T-helper 2 cell treated with Interferon-gamma antibody and Interleukin-4, amounts not matched to agents 100 ng/mL and 5 ng/mL, for 36 hours (primary cell): ENCODE data around the gene XPNPEP2. TPM values are rescaled to one million over a fixed set of nuclear protein-coding genes. Genes with fewer than 3 reads are reported as not detected.

Experiments
- intact Hi-C: fragments of 100-400 bp; cut with micrococcal nuclease; formaldehyde crosslinking; loops from one replicate; pipeline ENCODE4 v1.15.1; 2023
- total RNA-seq: library from RNA; stranded (reverse); gene quantifications from 2 replicates; pipeline ENCODE4 v1.2.3, GENCODE V29; 2022

XPNPEP2 gene
- total RNA-seq, 1 donor from 2014 or later, result 0.48 TPM

DNA sequence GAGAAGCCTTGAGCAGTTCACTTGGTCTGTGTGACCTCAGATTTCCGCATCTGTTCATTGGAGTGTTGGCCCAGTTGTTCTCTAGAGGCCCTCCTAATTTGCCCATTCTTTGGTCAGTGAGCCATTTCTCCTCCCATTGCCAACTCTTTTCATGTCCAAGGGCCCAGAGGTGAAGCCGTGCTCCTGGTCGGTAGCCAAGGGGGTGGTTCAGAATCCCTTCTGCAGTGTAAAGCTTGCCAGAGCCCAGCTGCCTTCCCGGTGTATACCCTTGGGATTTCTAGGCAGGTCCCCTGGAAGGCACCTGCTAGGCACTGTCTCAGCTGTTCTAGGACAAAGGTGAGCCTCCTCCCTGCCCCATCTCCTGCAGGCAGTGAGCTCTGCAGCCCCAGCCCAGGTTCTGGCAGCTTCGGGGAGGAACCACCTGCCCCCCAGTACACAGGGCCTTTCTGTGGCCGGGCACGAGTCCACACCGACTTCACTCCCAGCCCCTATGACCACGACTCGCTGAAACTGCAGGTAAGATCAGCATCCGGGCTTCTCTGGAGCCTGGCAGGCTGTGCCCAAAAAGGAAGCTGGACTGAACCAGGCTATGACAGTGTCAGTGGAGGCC lies 53.3 kb downstream of the XPNPEP2 start:
- intact Hi-C loops, result no loop called here

DNA sequence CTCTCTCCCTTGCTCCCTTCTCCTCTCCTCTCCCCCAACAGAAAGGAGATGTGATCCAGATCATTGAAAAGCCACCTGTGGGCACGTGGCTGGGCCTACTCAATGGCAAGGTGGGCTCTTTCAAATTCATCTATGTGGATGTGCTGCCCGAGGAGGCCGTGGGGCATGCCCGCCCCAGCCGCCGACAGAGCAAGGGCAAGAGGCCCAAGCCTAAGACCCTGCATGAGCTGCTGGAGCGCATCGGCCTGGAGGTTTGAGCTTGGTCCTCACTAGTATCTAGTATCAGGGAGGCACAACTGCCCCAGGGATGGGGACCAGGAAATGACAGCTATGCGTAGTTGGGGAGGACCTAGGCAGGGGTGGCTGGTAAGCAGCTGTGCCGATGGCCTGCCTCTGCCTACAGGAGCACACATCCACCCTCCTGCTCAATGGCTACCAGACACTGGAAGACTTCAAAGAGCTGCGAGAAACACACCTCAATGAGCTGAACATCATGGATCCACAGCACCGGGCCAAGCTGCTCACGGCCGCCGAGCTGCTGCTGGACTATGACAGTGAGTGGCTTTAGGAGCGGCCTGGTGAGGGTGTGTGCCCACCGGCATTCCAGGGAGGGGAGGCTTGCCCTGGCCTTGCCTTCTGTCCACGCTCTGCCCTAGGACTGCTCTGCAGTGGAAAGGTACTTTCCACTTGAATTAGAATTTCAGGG lies 54.0 kb downstream of the XPNPEP2 start:
- intact Hi-C loops, result no loop called here

DNA sequence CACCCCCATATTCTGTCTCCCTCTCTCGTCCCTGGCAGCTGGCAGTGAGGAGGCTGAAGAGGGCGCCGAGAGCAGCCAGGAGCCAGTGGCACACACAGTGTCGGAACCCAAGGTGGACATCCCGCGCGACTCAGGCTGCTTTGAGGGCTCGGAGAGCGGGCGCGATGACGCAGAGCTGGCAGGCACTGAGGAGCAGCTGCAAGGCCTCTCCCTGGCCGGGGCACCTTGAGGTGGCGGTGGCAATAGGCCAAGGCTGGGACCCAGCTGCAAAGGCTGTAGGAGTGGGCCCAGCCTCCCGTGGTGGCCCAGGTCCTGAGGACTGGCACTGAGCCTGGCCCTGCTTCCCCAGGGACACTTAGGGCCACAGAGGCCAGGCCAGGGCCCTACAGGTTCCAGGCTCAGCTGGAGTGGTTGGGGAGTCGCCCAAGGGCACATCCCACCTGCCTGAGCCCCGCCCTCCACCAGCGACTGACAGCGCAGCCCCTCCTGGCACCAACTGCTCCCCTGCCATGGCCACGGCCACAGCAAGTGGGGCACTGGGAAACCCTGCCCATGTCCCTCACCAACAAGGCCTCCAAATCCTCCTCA lies 54.9 kb downstream of the XPNPEP2 start:
- intact Hi-C loops, result no loop called here

DNA sequence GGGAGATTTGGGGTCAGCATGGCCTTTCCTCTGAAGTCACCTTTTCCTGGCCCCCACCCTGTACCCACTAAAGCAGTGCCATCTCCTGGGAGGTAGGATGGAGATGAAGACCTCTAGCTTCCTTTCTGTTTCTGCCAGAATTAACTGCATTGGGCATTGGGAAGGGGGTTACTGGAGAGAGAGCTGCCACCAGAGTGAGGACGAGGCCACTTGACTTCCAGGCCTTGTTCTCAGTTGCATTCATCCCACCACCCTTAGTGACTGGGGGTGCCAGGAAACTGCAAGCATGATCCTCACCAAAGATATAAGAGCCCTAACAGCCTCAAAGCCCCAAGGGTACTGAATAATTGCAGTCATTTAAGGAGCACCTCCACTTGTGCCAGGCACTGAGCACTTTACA lies 56.8 kb downstream of the XPNPEP2 start:
- intact Hi-C loops, result no loop called here

DNA sequence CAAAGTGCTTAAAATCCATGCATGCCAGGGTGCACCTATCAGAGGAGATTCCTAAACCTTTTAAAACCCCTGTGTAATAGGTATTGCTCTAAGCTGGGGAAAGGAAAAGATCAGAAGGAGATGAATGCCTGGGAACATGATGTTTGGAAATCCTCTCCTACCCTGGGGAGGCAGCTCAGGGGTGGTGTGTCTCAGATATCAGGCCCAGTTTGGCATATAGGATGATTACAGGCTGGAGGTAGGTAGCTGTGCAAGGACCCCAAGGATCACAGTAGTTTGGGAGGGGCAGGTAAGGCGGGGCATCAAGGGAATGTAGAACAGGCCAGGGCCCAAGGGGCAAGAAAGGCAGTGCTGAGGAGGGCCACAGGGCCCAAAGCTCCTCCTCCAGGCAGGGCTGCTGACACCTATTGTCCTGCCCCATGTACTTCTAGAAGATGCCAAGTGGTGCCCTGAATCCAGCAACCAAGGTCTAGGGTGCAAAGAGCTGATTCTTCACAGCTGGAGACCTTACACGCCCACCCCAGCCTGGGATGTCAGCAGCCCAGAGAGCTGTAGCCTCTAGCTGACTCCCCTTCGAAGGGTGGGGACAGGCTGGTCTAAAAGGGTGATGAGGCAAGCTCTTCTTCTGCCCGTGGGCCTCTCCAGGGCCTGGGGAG lies 58.6 kb downstream of the XPNPEP2 start:
- intact Hi-C loops, result no loop called here

DNA sequence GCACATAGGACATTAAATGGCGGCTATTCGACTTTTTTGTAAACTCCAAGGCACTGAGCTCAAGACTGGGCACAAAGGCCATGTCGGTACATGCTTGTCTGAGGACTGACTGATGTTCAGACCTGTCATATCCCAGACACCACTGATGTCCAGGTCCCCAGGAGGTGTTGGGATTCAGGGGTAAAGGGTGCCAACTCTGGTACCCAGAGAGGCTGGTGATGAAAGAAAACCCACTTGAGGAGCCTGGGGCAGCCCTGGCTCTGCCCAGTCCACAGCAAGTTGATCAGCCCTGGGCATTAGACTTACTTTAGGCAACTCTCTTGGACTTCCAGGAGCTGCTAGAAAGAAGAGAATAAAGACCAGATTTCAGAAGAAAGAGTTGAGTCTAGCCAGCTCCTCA lies 59.7 kb downstream of the XPNPEP2 start:
- intact Hi-C loops, result no loop called here

GRCh38 chrX:129798888-129799287 lies 60.1 kb downstream of the XPNPEP2 start:
- intact Hi-C loops, result no loop called here

DNA sequence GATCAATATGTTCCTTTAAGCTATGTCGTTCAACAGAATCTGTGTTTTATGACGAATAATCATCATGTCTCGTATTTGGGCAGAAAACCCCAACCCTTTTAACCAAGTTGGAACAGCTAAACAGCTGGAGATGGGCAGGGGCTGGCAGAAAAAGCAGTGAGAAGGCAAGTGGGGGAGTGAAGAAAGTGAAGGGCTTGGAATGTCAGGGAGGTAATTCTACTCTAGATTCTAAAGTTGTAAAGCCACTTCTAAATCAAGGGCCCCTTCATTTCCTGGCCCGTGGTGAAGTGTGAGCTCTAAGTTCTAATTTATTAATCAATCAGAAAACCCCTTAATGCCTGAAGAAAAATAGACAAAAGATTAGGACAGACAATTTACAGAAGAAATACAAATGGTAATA lies 61.4 kb downstream of the XPNPEP2 start:
- intact Hi-C loops, result no loop called here

DNA sequence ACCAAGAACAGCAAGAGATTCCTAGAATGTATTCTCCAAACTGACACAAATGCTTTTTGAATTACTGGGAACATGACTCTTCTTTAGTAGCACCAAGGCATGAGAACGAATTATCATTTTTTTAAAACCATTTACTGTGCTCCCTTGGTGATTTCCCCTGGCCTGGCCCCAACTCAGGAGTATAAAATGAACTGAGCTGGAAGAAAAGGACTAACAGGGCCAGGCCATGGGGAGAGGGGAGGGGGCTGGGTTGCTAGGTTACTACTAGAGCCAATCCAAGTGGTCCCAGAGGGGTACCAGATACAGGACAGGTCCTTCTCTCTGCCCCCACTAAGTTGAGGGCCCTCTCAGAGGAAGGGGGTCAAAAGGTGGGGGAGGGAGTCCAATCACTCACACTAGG lies 64.1 kb downstream of the XPNPEP2 start:
- intact Hi-C loops, result no loop called here

- intact Hi-C loops, result no loop called here
Observed at GRCh38 chrX:129804806-129805205, 66.0 kb downstream of the XPNPEP2 start.

- intact Hi-C loops, result no loop called here
Observed at GRCh38 chrX:129808158-129808828, 69.5 kb downstream of the XPNPEP2 start.

DNA sequence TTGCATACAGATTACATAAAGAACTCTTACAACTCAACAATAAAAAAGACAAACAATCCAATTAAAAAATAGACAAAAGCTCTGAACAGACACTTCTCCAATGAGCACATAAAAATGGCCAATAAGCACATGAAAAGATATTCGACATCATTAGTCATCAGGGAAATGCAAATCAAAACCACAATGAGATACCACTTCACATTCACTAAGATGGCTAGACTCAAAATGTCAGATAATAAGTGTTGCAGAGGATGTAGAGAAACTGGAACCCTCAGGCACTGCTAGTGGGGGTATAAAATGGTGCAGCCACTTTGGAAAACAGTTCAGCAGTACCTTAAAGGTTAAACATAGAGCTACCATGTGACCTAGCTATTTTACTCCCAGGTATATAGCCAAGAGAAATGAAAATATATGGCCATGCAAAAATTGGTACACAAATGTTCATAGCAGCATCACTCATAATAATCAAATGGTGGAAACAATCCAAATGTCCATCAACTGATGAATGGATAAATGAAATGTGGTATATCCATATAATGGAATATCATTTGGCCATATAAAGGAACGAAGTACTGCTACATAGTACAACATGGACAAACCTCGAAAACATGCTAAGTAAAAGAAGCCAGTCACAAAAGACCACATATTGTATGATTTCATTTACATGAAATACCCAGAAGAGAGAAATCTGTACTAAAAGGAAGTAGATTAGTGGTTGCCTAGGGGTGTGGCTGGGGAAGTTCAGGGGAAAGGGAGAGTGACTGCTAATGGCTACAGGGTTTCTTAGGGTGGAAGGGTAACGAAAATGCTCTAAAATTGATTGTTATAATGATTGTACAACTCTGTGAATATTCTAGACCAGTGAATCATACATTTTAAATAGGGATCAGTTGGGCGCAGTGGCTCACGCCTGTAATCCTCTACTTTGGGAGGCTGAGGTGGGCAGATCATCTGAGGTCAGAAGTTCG lies 70.3 kb downstream of the XPNPEP2 start:
- intact Hi-C loops, result no loop called here

DNA sequence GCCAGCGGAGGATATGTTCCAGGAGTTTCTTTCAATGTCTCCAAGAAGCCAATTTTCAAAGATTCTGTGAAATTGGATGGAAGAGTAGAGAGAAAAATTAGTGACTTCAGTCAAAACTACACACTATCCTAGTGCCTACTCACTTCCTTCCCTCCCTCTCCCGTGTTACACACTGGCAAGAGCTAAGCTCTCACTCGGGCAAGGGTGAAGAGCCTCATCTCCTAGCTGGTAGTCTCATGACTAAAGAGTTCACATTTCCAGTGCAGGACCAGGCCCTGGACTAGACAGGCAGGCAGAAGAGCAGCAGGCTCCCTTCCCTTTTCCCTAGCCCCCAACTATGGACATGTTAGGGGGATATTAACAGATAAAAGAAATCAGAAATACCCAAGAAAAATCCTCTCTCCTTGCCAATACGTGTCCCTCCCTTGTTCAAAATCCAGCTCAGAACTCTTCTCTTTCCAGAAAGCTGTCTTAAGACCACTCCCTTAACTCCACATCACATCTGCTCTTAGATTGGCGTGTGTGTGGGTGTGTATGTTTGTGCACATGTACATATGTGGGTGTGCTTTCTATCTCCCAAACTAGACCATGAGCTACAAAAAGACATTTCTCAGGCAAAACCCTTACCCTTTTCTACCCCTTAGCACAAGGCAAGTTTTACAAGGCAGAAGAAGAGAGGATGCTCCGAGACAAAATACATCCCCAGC lies 75.0 kb downstream of the XPNPEP2 start:
- intact Hi-C loops, result no loop called here

GRCh38 chrX:129818123-129818522 lies 79.3 kb downstream of the XPNPEP2 start:
- intact Hi-C loops, result no loop called here

Other genes starting within 250 kb of the XPNPEP2 start
- gene SMARCA1, start 215.5 kb upstream of the XPNPEP2 start, total RNA-seq, result not detected in 2 replicates
- 3.2 and 3.4 TPM in 2 replicates for gene OCRL, start 198.7 kb upstream of the XPNPEP2 start, total RNA-seq
- 0.05 and 0.07 TPM in 2 replicates for gene APLN, start 84.0 kb upstream of the XPNPEP2 start, total RNA-seq
- 199 and 210 TPM in 2 replicates for gene SASH3, start 41.0 kb downstream of the XPNPEP2 start, total RNA-seq
- gene ZDHHC9, start 104.9 kb downstream of the XPNPEP2 start, total RNA-seq, result 5.0 and 6.0 TPM in 2 replicates
- gene UTP14A, start 167.2 kb downstream of the XPNPEP2 start, total RNA-seq, result 31.3 and 31.5 TPM in 2 replicates
- 7.4 and 8.8 TPM in 2 replicates for gene BCORL1, start 243.7 kb downstream of the XPNPEP2 start, total RNA-seq